K562 (cell line): ENCODE measurements around the gene PRRC2A. TPM values are rescaled to one million over a fixed set of nuclear protein-coding genes. Genes with fewer than 3 reads are reported as not detected.

ENCODE experiments used
- ARID2 ChIP-seq: fragments of 450-650 bp; IDR thresholded peaks from 2 replicates; pipeline ENCODE4 v1.6.1; 2017; ENCODE audit warnings: antibody characterized with exemption, mild to moderate bottlenecking
- CC2D1A ChIP-seq: fragments of 450-650 bp; IDR thresholded peaks from 2 replicates; pipeline ENCODE4 v1.6.1; 2017; ENCODE audit warnings: mild to moderate bottlenecking
- ELF2 ChIP-seq: fragments of 250-450 bp; sonication (Bioruptor Pico); IDR thresholded peaks from 2 replicates; pipeline ENCODE4 v1.5.0; 2021; ENCODE audit warnings: mild to moderate bottlenecking
- SMARCC2 ChIP-seq: fragments of 450-650 bp; IDR thresholded peaks from 2 replicates; pipeline ENCODE4 v1.6.1; 2017; ENCODE audit warnings: antibody characterized with exemption, moderate library complexity, mild to moderate bottlenecking, low read depth
- SRF ChIP-seq, 2 experiments: fragments of 250-450, 450-650 bp in 1 of 2; sonication (Bioruptor Pico) in 1 of 2; sonication (generic) in 1 of 2; formaldehyde crosslinking; IDR thresholded peaks; 2 replicates each; pipeline versions ENCODE4 v1.5.0 to v1.5.1; 2020 to 2022; ENCODE audit warnings: mild to moderate bottlenecking in 1 of 2, missing genetic modification reagents in 1 of 2
- ZNF76 ChIP-seq: fragments of 250-450 bp; sonication (Bioruptor Pico); IDR thresholded peaks from 2 replicates; pipeline ENCODE4 v1.4.0; 2020; ENCODE audit warnings: mild to moderate bottlenecking, moderate library complexity, borderline replicate concordance
- polyA plus RNA-seq, 8 experiments: library from polyadenylated mRNA; depleted of rRNA in 4 of 8; stranded (reverse) in 5 of 8; unstranded in 3 of 8; fragments of >200 nt; fragmentation: Nextera tagmentation in 2 of 8; fragmentation: Illumina TruSeq in 1 of 8; extraction: Ambion mirVana in 2 of 8; extraction: Trizol in 1 of 8; gene quantifications; 2 replicates each; pipeline versions ENCODE4 v1.2.1 to v1.2.3, GENCODE V29; 2011 to 2014; ENCODE audit warnings: inconsistent platforms in 1 of 8, missing spikeins in 1 of 8
- total RNA-seq, 7 experiments: library from RNA; depleted of rRNA in 6 of 7; stranded (reverse); fragments of >200 nt in 6 of 7; fragmentation: Illumina TruSeq in 2 of 7; extraction: Trizol in 2 of 7; gene quantifications; 2 replicates each; pipeline versions ENCODE4 v1.2.1 to v1.2.3, GENCODE V29; 2011 to 2021; ENCODE audit warnings: low replicate concordance in 1 of 7
- TF ChIP-seq, protein P1 (sequence below): fragments of 250-450 bp; sonication (Bioruptor Pico); IDR thresholded peaks from 2 replicates; pipeline ENCODE4 v1.5.0; 2020; ENCODE audit warnings: mild to moderate bottlenecking, borderline replicate concordance
- TF ChIP-seq, protein P2 (sequence below): fragments of 450-650 bp; formaldehyde crosslinking; IDR thresholded peaks from 2 replicates; pipeline ENCODE4 v1.4.0; 2020; ENCODE audit warnings: mild to moderate bottlenecking, moderate library complexity
- TF ChIP-seq, protein P3 (sequence below): fragments of 250-450 bp; sonication (Bioruptor Pico); IDR thresholded peaks from 2 replicates; pipeline ENCODE4 v1.5.0; 2020; ENCODE audit warnings: mild to moderate bottlenecking

PRRC2A gene
- total and polyA plus RNA-seq, 9 of the 15 experiments (the other 6 are each of a cell fraction or from before 2014, with no cell fraction given) = 1.0 to 332 (median 63.0) TPM

GRCh38 chr6:31666337-31666965, 45.9 kb downstream of the PRRC2A start (continued):
- 0 out of 4 replicates have a peak, but pooled peaks of 1 of the 2 experiments have one; percentile 56 for TF ChIP-seq SRF (CRISPR knock-in tag; IDR thresholded peaks at IDR 0.05)
- TF ChIP-seq, protein P1, sequence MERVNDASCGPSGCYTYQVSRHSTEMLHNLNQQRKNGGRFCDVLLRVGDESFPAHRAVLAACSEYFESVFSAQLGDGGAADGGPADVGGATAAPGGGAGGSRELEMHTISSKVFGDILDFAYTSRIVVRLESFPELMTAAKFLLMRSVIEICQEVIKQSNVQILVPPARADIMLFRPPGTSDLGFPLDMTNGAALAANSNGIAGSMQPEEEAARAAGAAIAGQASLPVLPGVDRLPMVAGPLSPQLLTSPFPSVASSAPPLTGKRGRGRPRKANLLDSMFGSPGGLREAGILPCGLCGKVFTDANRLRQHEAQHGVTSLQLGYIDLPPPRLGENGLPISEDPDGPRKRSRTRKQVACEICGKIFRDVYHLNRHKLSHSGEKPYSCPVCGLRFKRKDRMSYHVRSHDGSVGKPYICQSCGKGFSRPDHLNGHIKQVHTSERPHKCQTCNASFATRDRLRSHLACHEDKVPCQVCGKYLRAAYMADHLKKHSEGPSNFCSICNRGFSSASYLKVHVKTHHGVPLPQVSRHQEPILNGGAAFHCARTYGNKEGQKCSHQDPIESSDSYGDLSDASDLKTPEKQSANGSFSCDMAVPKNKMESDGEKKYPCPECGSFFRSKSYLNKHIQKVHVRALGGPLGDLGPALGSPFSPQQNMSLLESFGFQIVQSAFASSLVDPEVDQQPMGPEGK (CRISPR knock-in tag) = no peak
- TF ChIP-seq, protein P2, sequence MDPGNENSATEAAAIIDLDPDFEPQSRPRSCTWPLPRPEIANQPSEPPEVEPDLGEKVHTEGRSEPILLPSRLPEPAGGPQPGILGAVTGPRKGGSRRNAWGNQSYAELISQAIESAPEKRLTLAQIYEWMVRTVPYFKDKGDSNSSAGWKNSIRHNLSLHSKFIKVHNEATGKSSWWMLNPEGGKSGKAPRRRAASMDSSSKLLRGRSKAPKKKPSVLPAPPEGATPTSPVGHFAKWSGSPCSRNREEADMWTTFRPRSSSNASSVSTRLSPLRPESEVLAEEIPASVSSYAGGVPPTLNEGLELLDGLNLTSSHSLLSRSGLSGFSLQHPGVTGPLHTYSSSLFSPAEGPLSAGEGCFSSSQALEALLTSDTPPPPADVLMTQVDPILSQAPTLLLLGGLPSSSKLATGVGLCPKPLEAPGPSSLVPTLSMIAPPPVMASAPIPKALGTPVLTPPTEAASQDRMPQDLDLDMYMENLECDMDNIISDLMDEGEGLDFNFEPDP (CRISPR knock-in tag) = 0 out of 2 replicates have a peak, but pooled peaks have one; percentile 54
- peak; percentile 6; the same call in 1 of the 2 replicates for TF ChIP-seq ELF2 (CRISPR knock-in tag)
- TF ChIP-seq, protein P3, sequence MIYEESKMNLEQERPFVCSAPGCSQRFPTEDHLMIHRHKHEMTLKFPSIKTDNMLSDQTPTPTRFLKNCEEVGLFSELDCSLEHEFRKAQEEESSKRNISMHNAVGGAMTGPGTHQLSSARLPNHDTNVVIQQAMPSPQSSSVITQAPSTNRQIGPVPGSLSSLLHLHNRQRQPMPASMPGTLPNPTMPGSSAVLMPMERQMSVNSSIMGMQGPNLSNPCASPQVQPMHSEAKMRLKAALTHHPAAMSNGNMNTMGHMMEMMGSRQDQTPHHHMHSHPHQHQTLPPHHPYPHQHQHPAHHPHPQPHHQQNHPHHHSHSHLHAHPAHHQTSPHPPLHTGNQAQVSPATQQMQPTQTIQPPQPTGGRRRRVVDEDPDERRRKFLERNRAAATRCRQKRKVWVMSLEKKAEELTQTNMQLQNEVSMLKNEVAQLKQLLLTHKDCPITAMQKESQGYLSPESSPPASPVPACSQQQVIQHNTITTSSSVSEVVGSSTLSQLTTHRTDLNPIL = no peak; the same call in 1 of the 2 replicates
- peak; percentile 68; the same call in 1 of the 2 replicates for TF ChIP-seq CC2D1A
- TF ChIP-seq SMARCC2 = 0 out of 2 replicates have a peak, but pooled peaks have one; percentile 62
- peak; percentile 77; the same call in 1 of the 2 replicates for TF ChIP-seq ARID2
- TF ChIP-seq ZNF76 (CRISPR knock-in tag) = no peak
